Measurements from ENCODE around the gene GLI2.

- TF ChIP-seq CTCF (IDR thresholded peaks at IDR 0.05; ENCODE audit: control extremely low read depth in 1 of 3, insufficient read depth in 1 of 3, low read depth in 1 of 3, low read length in 3 of 3): no peak
- TF ChIP-seq POLR2AphosphoS5 (IDR thresholded peaks at IDR 0.05; ENCODE audit: low read depth, low read length): no peak
- no peak for TF ChIP-seq KDM1A (IDR thresholded peaks at IDR 0.05; ENCODE audit: borderline replicate concordance, low read length)
- TF ChIP-seq ATF2 (IDR thresholded peaks at IDR 0.05; ENCODE audit: low read length): no peak
- TF ChIP-seq, protein P1, sequence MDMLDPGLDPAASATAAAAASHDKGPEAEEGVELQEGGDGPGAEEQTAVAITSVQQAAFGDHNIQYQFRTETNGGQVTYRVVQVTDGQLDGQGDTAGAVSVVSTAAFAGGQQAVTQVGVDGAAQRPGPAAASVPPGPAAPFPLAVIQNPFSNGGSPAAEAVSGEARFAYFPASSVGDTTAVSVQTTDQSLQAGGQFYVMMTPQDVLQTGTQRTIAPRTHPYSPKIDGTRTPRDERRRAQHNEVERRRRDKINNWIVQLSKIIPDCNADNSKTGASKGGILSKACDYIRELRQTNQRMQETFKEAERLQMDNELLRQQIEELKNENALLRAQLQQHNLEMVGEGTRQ (IDR thresholded peaks at IDR 0.05; ENCODE audit: low read length): no peak
- no peak for TF ChIP-seq SIN3A (conservative IDR thresholded peaks at IDR 0.05 in 1 of 2, IDR thresholded peaks at IDR 0.05 in 1 of 2; ENCODE audit: low read depth in 1 of 2, low read length in 2 of 2)
- no peak for TF ChIP-seq MAFK (IDR thresholded peaks at IDR 0.05; ENCODE audit: low read depth, low read length)
- TF ChIP-seq POLR2A (IDR thresholded peaks at IDR 0.05; ENCODE audit: control extremely low read depth in 1 of 2, low read depth in 2 of 2, low read length in 2 of 2): no peak
Observed at GRCh38 chr2:120732506-120733237, 3.0 kb upstream of the GLI2 start.

Measured in H1 (cell line).